ENCODE results near the gene PLEKHN1.
"Not testable (repeated sequence)": the region's sequence is repeated elsewhere in the genome, so short reads cannot be mapped to it uniquely, and the experiment has no call there.

Gene PLEKHN1

DNA sequence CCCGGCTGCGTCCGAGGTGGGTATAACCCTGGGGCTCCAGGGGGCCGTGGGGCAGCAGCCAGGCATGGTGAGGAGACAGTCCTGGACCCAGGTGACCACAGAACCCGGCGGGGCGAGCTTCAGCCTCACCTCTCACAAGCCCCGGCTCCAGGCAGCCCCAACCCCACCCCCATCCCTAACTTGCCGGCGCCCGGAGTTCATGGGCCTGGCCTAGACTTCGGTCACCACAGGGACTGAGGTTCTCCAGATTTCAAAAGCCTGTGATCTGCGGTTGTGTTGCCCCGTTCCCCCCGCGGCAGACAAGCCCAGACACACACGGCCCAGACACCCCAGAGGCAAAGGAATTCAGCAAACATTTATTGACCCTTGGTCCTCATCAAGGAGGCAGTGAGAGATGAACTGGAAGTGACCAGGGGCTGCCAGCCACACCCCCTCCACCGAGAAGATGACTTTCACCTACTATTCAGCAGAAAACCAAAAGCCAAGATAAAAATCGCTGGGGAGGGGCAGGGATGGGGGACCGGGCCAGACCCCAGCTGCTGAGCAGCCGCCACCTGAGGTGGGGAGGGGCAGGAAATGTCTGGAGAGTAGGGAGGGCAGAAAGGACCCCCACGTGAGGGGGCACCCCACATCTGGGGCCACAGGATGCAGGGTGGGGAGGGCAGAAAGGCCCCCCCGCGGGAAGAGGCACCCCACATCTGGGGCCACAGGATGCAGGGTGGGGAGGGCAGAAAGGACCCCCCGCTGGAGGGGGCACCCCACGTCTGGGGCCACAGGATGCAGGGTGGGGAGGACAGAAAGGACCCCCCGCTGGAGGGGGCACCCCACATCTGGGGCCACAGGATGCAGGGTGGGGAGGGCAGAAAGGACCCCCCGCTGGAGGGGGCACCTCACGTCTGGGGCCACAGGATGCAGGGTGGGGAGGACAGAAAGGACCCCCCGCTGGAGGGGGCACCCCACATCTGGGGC, 29.7 kb downstream of the PLEKHN1 start:
- no peak for FAIRE-seq

DNA sequence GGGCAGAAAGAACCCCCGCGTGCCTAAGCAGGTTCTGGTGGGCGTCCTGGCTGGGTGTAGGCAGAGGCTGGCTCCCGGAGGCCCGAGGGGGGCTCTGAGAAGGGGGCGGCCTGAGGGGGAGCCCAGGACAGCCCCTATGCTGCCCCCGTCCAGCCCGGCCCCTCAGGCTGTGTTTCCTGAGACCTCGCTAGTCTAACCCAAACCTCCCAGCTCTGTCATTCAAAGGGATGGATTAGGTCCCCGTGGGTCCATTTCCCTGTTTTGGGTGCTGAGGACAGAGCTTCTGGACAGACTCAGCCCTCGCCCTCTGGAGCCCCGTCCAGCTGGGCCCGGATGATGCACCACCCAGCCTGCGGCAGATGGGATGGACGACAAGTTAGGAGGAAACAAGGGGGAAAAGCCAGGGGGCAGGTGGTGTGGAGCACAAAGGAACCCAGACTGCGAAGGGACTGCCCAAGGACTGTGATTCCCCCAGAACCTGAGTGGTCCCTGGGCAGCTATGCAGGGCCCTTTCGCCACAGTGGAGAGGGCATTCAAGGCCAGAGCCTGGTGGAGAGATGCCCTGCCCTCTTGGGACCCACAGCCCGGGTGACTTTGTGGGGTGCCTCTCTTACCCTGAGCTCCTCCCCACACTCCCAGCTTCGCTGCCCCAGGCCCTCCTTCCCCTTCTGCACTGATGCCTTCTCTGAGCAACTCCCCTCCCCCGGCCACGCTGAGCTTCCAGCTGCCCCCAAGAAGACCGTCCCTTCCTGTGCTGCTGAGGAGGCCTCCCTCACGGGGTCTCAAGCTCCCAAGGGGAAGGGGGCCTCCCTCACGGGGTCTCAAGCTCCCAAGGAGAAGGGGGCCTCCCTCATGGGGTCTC, 30.8 kb downstream of the PLEKHN1 start:
- no peak for FAIRE-seq

DNA sequence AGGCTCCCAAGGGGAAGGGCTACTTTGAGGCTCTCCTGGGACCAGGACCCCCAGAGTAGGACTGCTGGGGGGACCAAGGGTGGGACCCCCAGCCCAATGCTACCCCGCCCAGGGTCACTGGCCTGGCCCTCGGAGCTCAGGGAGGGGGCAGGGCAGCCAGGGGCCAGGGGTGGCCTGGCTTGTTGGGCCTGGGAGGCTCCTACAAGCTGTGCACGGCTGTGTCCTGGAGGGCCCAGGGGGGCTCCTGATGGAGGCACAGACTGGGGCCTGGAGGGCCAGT, 31.4 kb downstream of the PLEKHN1 start:
- no peak for FAIRE-seq

DNA sequence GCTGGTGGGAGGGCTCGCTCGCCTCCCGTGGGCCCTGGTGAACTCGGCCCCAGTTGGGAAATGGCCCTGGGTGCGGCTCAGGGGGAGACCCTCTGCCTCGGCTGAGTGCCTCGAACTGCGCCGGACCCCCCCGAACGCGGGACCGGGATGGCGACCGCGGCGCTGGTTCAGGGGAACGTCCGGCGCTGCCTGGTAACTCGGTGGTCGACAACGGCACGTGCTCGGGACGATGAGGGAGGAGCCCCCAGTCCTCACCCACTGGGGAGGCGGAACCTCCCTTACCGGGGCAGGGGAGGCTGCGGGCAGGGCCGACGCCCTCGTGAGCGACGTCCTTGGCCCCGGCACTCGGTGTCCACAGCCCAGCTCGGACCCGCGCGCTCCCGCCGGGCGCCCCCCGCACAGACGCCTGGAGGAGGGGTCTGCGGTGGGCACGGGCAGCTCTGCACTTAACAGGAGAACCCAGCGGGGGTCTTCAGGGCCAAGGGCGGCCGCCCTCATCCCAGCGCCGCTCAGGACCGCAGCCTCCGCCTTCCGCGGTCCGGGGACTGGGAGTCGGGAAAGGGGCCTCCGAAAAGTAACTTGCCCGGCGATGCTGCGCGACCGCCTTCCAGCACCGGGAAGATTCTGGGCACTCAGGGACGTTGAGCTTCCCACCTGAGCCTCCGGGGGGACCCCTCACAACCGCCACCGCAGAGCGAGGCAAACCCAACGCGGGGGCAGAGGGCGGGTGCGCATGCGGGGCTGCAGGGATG, 31.9 kb downstream of the PLEKHN1 start:
- FAIRE-seq, result no peak

DNA sequence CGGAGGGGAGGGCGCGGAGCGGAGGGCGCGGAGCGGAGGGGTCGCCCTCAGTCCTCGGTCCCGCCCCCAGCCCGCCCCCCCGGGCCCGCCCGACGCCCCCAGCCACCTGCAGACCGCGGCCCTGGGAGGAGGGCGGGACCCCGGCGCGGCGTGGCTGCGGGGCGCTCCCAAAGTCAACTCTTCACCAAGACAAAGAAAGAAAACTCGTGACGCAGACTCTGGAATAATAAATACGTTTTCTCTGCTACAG, 32.4 kb downstream of the PLEKHN1 start:
- no peak for FAIRE-seq

DNA sequence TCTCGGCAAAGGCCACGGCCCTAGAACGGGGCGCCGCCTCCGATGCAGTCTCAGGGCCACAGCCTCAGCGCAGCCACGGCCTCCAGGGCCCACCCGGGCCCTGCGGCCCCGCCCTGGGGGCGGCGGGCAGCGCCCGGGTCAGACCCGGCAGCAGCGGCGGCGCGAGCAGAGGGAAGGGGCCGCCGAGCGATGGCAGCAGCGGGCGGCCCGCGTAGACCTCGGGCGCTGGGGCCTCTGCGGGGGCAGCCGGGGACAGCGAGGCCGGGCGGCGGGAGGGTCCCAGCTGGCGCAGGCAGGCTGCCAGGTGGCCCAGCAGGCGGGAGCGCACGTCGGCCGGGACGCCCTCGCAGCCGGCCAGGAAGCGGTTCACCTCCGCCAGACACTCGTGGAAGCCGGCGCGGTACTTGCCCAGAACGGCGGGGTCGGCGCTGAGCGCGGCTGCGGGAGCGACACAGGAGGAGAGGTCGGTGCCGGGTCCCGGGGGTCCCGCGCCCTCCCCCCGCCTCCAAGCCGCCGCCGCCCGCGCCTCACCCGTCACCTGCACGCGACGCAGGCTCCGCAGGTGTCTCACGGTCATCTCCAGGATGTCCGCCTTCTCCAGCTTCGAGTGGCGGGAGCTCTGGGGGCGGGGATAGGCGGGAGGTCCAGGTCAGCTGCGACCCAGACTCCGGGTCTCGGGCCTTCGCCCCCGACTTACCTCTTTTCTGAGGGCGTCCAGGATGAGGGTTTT, 32.9 kb downstream of the PLEKHN1 start:
- FAIRE-seq, result no peak

DNA sequence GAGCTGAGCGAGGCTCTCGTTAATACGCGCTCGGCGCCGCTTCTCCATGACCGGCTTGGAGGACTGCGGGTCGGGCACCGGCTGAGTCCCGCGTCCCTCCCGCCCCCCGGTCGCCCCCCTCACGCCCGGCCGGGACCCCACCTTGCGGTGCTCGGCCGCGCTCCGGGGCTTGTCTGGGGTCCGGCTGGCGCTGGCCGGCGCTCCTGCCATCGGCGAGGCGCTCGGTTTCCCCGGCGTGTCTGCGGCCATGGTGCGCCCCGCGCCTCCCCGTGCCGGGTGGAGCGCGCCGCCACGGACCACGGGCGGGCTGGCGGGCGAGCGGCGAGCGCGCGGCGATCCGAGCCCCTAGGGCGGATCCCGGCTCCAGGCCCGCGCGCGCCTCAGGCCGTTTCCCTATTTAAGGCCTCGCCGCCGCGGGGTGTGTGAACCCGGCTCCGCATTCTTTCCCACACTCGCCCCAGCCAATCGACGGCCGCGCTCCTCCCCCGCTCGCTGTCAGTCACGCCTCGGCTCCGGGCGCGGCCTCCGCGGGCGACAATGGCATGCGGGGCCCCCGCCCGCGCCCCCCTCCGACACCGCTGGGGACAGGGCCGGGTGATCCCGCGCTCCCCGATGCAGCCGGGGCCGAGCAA, 33.6 kb downstream of the PLEKHN1 start, which contains the start of gene HES4:
Gene HES4 (minus strand): TSS at position 373 of the 632 bp plus-strand sequence. CDS start 124 bp downstream, at position 249.
- no peak for FAIRE-seq

DNA sequence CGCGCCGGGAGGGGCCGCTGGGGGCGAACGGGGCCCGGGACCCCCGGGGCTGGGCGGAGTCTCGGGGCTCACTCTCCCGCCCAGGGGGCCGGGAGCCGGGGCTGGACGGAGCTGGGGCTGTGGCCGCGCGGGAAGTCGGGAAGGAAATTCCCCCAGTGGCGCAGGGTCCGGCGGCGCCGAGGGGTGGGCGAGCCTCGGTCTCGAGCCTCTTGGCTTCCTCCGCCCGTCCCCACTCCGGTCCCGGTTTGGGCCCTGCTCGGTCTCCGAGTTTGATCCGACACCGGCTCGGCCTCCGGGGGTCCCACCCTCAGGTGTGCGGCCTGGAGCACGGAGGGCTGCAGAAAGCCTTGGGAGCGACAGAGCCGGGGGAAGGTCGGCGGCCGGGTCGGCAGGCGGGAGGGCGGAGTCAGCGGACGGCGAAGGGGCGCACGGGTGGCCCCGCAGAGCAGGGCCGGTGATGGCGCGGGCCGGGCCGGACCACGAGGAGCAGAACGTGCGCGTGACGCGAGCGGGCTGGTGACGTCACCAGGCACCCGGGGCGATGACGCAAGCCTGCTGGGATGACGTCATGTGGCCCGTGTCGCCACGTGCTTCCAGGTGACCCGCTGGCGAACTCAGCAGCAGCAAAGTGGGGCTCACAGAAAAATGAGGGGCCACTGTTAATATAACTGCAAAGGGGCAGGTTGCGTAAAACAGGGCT, 34.2 kb downstream of the PLEKHN1 start:
- FAIRE-seq, result no peak

DNA sequence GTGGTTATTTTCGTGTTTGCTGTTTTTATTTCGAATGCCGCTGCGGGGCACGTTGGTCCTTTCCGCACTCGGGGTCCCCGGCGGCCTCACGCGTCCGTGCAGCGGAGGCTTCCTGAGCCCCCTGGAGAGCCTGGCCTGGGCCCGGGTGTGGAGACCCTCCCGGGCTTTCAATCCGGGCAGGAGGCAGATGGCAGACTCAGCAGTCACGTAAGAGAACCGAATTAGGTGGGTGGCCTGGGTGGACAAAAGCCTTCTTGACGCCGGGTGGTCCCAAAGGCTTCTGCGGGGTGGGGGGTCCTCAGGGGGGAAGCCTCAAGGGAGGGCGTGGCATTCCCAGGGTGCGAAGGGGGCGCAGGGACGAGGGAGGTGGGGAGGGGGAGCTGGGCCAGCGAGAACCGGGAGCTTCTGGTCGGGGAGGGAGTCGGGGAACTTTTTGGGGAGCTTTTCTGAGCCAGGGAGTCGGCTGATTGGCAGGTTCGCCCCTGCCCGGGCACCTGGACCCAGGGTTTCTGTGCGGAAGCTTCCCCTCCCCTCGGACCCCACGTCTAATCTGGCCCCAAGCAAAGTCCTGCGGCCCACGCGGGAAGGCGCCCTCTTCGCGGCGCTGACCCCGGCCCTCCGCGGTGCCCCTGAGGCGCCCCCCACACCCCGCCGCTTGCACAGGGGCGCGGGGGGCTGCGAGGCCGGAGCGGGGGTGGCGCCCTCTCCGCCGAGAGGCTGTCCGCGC, 34.9 kb downstream of the PLEKHN1 start:
- FAIRE-seq, result no peak

DNA sequence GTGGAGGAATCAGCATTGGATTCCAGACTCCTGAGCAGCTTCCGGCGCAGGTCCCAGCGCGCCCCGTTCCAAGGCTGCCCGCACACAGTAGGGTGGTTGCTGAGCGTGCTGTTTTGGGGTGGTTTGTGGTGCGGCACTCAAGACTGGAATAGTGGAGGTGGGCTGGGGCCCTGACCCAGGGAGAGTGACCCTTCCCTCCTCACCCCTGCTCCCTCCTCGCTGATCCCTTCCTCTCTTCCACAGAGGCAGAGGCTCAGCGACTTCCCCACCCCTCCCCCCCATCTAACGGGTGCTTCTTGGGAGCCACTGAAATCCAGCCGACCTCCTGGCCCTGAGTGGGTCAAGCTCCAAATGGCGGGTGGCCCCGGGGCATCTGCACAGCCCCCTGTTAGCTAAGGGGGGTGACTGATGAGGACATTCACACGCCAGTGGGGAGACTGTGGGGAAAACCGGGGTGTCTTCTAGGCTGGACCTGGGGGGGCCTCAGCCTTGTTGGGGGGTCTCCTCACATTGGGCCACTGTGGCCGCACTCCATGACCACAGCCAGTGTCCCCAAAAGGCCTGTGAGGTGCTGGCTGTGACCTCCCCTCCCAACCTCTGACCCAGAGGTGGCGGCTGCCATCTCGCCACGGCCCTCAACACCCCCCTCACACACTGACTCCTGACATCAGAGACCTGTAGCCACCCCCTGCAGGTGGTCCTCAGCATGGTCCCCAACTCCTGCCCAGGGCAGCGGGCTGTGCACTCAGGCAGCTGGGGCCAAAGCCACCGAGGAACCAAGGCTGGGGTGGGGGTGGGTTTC, 37.5 kb downstream of the PLEKHN1 start:
- FAIRE-seq, result no peak

DNA sequence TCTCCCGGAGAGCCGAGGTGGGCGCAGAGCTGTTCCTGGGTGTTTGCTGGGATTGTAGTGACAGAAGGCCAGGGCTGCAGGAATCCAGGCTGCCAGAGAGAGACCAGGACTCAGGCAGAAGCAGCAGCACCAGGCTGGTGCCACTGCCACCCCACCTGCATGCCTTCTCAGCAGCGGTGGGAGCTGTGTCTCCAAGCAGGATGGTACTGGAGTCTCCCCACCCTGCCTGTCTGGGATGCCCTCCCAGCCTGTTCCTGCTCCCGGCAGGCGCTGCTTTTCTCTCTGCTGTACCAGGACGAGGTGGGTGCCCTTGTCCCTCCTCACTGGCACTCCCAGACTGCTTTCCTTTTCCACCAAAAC, 38.1 kb downstream of the PLEKHN1 start:
- no peak for FAIRE-seq

DNA sequence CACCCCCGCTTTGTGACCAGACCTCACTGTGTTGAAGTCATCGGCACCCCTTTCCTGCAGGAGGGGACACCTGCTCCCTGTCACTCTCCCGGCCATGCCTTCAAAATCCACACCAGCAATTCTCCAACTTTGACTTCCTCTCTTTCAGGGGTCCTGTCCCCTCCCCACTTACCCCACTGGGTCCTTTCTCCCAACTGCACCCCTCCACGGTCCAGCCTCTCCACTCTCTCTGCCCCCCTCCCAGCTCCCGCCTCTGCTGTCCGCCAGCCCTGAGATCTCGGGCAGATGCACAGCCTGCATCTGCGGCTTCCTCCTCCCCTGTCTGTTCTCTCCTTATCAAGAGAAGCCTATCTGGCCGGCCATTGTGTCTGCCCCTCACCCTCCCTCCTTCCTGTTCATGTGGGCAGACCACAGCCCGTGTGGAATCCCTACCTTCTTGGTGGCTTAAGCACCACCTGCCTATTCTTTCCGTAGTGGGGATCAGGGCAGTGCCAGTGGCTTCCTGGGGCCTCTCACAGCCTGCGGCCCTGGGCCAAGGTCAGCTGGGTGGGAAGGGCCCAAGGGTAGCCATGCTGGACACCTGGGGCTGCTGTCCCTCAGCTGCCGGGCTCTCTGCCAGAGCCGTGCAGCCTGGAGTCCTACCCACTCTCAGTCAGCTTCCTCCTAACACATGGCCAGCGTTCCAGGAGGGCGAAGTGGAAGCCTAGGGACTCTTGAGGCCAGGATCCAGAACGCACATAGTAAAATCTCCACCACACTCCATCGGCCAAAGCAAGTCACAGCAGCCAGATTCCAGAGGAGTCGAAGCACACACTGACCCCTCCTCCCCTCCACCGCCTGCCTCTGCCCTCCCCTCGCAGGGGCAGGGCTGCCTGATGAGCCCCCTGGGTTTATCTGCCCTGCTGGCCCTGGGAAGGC, 38.8 kb downstream of the PLEKHN1 start:
- FAIRE-seq, result no peak

DNA sequence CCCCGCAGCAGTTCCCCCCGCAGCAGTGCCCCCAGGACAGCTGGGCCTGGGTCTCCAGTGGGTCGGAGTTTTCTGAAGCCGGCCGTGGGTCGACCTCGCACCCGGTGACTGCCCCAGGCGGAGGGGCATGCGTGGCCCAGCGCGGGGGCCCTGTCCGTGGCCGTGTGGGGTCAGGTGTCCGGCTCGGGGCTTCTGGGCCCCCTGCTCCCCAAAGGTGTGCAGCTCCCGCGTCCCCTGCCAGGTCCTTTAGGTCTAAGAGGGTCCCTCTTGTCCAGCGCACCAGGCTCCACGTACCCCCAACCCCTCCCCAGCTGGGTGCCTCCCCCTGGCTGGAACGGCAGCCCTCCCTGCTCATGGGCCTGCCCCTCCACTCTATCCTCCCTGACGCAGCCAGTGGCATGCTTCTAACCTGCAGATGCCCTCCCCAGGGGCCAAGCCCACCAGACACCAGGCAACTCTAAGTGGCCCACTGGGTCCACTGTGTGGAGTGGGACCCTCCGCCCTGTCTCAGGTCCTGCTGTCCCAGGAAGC, 39.6 kb downstream of the PLEKHN1 start:
- no peak for FAIRE-seq

DNA sequence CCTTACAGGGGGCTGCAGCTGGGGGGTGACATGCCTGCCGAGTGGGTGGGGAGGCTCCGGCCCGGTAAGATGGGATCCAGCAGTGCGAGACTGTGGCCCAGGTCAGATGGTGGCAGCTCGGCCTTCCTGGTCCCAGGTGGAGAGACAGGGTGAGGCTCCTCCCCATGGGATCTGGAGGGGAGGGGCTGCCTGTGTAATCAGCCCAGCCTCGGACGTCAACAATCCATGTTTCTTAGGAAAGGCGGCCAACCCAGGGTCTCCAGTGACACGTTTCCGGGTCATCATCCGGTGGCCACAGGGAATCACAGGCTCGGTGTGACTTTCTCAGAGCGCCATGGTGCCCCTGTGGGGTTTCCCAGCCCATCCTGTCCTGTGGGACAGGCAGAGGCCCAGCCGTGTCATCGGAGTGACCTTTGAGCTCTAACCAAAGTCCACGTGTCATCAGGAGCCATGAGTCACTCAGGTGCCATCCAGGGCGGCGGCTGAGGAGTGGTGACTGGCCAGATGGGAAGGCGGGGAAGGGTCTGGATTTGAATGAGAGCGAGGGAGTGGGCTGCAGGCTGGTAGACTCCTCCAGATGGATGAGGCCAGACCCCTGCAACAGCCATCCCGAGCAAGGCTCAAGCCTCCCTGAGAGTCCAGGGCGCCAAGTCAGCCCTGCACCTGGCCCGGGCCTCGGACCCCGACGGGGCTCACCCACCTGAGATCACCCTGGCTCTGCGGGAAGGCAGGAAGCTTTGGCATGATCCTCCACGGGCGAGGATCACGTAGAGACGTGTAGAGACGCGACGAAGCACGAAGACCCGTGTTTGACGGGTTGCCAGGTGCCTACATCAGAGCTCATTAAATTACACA, 40.2 kb downstream of the PLEKHN1 start:
- FAIRE-seq, result no peak

DNA sequence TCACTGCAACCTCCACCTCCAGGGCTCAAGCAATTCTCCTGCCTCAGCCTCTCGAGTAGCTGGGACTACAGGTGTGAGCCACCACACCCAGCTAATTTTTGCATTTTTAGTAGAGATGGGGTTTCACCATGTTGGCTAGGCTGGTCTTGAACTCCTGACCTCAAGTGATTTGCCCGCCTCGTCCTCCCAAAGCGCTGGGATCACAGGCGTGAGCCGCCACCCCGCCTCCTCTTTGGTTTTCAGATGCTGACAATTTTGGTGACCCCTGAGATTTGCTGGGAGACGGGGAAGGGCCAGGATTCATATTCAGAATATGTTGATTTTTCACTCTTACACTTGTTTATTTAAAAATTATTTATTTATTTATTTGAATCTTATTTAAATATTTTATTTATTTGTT, 43.8 kb downstream of the PLEKHN1 start:
- not testable (repeated sequence) for FAIRE-seq

DNA sequence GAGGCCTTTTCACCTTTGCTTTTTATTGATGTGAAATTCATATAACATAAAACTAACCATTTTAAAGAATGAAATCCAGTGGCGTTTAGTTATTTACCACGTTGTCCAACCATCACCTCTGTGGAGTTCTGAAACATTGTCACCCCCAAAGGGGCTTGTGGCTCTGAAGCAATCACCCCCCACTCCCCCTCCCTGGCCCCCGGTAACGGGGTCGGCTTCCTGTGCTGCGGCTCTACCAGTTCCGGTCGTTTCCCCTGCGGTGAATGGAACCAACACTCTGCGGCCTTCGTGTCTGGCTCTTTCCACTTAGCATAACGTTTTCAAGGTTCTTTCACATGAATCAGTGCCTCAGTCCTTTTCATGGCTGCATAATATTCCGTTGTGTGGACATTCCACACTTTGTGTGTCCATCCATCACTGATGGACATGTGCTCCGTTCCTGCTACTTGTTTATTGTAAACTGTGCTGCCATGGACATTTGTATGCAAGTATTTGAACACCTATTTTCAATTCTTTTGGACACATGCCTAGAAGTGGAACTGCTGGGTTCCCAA, 45.2 kb downstream of the PLEKHN1 start:
- FAIRE-seq, result no peak

DNA sequence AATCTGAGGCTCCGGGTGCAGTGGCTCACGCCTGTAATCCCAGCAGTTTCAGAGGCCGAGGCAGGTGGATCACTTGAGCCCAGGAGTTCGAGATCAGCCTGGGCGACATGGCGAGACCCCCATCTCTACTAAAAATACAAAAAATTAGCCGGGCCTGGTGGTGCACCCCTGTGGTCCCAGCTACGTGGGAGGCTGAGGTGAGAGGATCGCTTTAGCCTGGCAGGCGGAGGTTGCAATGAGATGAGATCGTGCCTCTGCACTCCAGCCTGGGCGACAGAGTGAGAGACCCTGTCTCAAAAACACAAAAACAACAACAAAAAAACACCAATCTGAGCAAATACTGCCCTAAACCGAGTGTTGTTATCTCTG, 46.4 kb downstream of the PLEKHN1 start:
- not testable (repeated sequence) for FAIRE-seq

All from colon (tissue), 2 donors.